ENCODE data around the gene LEMD1.

Gene LEMD1

DNA sequence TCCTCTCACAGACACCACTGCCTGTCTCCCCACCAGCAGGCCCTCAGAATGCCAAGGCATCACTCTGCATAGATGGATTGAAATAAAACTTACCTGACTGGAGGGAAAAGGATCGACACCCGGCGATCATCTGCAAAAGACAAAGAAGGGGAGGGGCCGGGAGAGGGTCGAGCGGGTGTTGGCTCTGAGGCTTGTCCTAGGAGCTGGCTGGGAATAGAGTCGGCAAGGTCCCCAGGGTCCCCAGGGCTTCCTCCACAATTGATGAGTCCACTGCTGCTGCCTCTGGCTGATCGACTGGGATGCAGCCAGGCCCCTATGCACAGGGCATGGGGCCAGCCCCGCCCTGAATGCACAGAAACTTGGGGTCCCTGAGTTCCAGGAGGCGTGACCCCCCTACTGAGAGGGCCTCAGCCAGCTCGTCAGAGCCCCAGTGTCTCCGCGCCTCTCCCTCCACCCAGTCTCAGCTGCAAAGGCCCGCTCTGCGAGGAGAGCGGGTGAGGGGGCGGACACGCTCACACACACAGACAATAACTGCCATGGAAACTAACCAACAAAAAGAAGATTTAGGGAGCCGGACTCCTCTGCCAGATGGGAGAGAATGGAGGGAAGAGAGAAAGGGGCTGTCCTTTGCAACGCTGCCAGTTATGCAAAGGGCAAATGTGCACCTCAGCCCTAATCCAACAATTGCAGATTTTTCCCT is 65.3 kb downstream of the LEMD1 start, which contains the start of gene KLHDC8A:
Gene KLHDC8A (minus strand): TSS at position 483 of the 700 bp plus-strand sequence. CDS start 13,318 bp downstream, outside the sequence.
- Histone ChIP-seq H3K27me3 (ENCODE audit: control insufficient read depth, insufficient read depth, low read length) (peaks cover 51% of the 10 kb centered on the region), H3K9ac (ENCODE audit: low read depth, low read length) (no peak within 1 kb of the TSS), H3K9me3 (replicated peaks; ENCODE audit: low read length) (no peaks in the 10 kb centered on the region), H3K36me3 (ENCODE audit: insufficient read depth, low read length) (no peaks in the 10 kb centered on the region), H3K4me1 (ENCODE audit: control insufficient read depth, insufficient read depth, low read length) (peaks cover 12% of the 10 kb centered on the region), H3K4me3 (ENCODE audit: low read length) (no peak within 1 kb of the TSS), H3K4me2 (ENCODE audit: low read length) (no peak within 1 kb of the TSS)

DNA sequence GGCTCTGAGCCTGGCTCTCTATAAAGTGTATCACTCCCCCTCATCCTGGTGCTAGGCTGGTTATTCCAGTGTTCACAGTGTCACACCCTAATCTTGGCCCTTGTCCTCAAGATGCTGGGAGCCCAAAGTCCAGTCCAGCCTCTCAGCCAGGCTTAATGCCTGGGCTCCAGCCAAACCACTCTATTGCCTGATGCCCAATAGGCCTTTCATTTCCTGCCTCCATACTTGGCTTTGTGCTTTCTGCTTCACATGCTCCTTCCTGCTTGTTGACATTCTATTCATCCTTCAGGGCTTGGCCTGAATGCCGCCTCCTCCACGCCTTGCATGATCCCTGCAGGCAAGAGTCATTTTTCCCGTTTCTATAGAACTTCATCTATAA is 66.8 kb downstream of the LEMD1 start:
- Histone ChIP-seq H3K4me3 (ENCODE audit: low read length) (no peak overlapping the region), H3K4me2 (ENCODE audit: low read length) (no peak overlapping the region), H3K9me3 (replicated peaks; ENCODE audit: low read length) (no peaks in the 10 kb centered on the region), H3K36me3 (ENCODE audit: insufficient read depth, low read length) (no peaks in the 10 kb centered on the region), H3K27me3 (ENCODE audit: control insufficient read depth, insufficient read depth, low read length) (peaks cover 50% of the 10 kb centered on the region), H3K9ac (ENCODE audit: low read depth, low read length) (no peak overlapping the region), H3K4me1 (ENCODE audit: control insufficient read depth, insufficient read depth, low read length) (peaks cover 9% of the 10 kb centered on the region)

DNA sequence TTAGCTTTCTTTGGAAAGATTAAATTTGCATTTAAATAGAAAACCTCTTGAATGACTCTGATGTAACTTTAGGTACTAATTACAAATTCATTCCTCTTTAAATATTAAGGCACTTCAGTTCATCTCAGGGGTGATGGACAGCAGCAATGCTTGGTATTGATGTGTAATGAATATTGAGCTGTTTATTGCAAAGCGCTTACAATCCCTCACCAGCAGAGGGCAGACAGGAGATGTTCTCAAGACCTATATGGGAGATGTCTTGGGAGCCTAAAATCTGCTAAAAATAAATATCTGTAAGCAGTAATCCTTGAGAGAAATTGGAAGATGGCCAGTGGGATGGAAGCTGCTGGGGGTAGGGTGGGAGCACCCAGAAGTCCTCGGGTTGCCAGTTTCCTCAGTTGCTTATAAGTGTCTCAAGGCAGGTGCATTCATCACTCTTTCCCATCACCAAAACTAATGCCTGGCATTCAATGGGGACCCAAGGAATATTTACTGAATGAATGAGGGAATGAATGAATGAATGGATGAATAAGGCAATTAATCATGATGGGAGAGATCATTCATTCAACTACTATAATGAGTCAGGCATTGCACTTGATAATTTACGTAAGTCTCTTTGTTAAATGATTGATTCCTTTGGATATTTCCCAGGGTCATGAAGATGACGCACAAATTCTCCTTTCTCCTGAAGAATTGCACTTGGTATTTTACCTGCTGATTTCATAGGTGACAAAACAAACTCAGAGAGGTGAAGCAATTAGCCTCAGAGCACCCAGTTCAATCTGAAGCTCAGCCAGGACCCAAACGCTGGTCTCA is 67.4 kb downstream of the LEMD1 start:
- Histone ChIP-seq H3K4me1 (ENCODE audit: control insufficient read depth, insufficient read depth, low read length) (peaks cover 7% of the 10 kb centered on the region), H3K4me2 (ENCODE audit: low read length) (no peak overlapping the region), H3K9ac (ENCODE audit: low read depth, low read length) (no peak overlapping the region), H3K4me3 (ENCODE audit: low read length) (no peak overlapping the region), H3K9me3 (replicated peaks; ENCODE audit: low read length) (no peaks in the 10 kb centered on the region), H3K27me3 (ENCODE audit: control insufficient read depth, insufficient read depth, low read length) (peaks cover 50% of the 10 kb centered on the region), H3K36me3 (ENCODE audit: insufficient read depth, low read length) (no peaks in the 10 kb centered on the region)

DNA sequence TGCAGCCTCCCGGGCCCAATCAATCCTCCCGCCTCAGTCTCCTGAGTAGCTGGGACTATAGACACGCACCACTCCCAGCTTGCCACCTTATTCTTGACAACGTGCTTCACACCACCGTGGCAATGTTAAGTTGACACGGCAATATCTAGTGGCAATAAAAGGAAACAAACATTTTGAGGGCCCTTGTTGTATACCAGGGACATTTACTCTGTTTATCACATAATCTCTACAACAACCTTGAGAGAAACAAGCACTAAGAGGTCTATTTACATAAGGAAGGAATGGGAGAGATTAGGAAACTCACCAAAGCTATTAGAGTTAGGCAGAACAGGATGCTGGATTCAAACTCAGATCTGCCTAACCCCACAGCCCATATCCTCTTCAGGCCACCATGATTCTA is 68.2 kb downstream of the LEMD1 start:
- H3K9ac ChIP-seq (ENCODE audit: low read depth, low read length): no peak overlapping the region
- H3K9me3 ChIP-seq (replicated peaks; ENCODE audit: low read length): no peaks in the 10 kb centered on the region
- H3K4me1 ChIP-seq (ENCODE audit: control insufficient read depth, insufficient read depth, low read length): peaks cover 7% of the 10 kb centered on the region
- no peak overlapping the region for H3K4me3 ChIP-seq (ENCODE audit: low read length)
- H3K36me3 ChIP-seq (ENCODE audit: insufficient read depth, low read length): no peaks in the 10 kb centered on the region
- H3K27me3 ChIP-seq (ENCODE audit: control insufficient read depth, insufficient read depth, low read length): peaks cover 55% of the 10 kb centered on the region
- no peak overlapping the region for H3K4me2 ChIP-seq (ENCODE audit: low read length)

GRCh38 chr1:205353191-205353590 is 68.7 kb downstream of the LEMD1 start:
- Histone ChIP-seq H3K4me2 (ENCODE audit: low read length) (no peak overlapping the region), H3K27me3 (ENCODE audit: control insufficient read depth, insufficient read depth, low read length) (peaks cover 56% of the 10 kb centered on the region), H3K4me3 (ENCODE audit: low read length) (no peak overlapping the region), H3K9ac (ENCODE audit: low read depth, low read length) (no peak overlapping the region), H3K9me3 (replicated peaks; ENCODE audit: low read length) (no peaks in the 10 kb centered on the region), H3K36me3 (ENCODE audit: insufficient read depth, low read length) (no peaks in the 10 kb centered on the region), H3K4me1 (ENCODE audit: control insufficient read depth, insufficient read depth, low read length) (peaks cover 7% of the 10 kb centered on the region)

GRCh38 chr1:205351984-205352713 is 69.7 kb downstream of the LEMD1 start:
- Histone ChIP-seq H3K9me3 (replicated peaks; ENCODE audit: low read length) (no peaks in the 10 kb centered on the region), H3K9ac (ENCODE audit: low read depth, low read length) (no peak overlapping the region), H3K27me3 (ENCODE audit: control insufficient read depth, insufficient read depth, low read length) (peaks cover 58% of the 10 kb centered on the region), H3K4me2 (ENCODE audit: low read length) (no peak overlapping the region), H3K4me3 (ENCODE audit: low read length) (no peak overlapping the region), H3K36me3 (ENCODE audit: insufficient read depth, low read length) (no peaks in the 10 kb centered on the region), H3K4me1 (ENCODE audit: control insufficient read depth, insufficient read depth, low read length) (peaks cover 7% of the 10 kb centered on the region)

GRCh38 chr1:205350691-205351141 is 71.1 kb downstream of the LEMD1 start:
- Histone ChIP-seq H3K9ac (ENCODE audit: low read depth, low read length) (no peak overlapping the region), H3K4me1 (ENCODE audit: control insufficient read depth, insufficient read depth, low read length) (no peaks in the 10 kb centered on the region), H3K36me3 (ENCODE audit: insufficient read depth, low read length) (no peaks in the 10 kb centered on the region), H3K4me2 (ENCODE audit: low read length) (no peak overlapping the region), H3K9me3 (replicated peaks; ENCODE audit: low read length) (no peaks in the 10 kb centered on the region), H3K4me3 (ENCODE audit: low read length) (no peak overlapping the region), H3K27me3 (ENCODE audit: control insufficient read depth, insufficient read depth, low read length) (peaks cover 62% of the 10 kb centered on the region)

DNA sequence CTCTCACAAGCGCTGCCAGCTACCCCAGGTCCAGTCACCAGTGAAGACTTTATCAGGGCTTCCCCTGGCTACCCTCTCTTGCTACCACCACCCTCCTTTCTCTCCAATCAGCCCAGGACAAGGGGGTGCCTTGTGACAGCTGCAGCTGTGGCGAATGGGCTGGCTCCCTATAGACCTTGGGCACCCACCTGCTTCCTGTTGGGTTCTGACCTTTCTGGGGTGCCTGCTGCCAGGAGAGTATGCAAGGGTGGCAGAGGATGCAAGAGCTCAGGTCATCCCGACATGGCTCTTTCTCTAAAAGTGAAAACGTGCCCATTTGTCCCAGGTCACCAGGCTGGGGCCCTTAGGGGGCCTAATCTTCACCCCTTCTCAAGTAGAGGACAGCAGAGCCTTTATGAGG is 71.7 kb downstream of the LEMD1 start:
- H3K4me2 ChIP-seq (ENCODE audit: low read length): no peak overlapping the region
- peaks cover 68% of the 10 kb centered on the region for H3K27me3 ChIP-seq (ENCODE audit: control insufficient read depth, insufficient read depth, low read length)
- H3K36me3 ChIP-seq (ENCODE audit: insufficient read depth, low read length): no peaks in the 10 kb centered on the region
- no peaks in the 10 kb centered on the region for H3K9me3 ChIP-seq (replicated peaks; ENCODE audit: low read length)
- no peak overlapping the region for H3K9ac ChIP-seq (ENCODE audit: low read depth, low read length)
- H3K4me3 ChIP-seq (ENCODE audit: low read length): no peak overlapping the region
- H3K4me1 ChIP-seq (ENCODE audit: control insufficient read depth, insufficient read depth, low read length): no peaks in the 10 kb centered on the region

GRCh38 chr1:205348554-205349487 is 73.0 kb downstream of the LEMD1 start:
- Histone ChIP-seq H3K27me3 (ENCODE audit: control insufficient read depth, insufficient read depth, low read length) (peaks cover 79% of the 10 kb centered on the region), H3K36me3 (ENCODE audit: insufficient read depth, low read length) (no peaks in the 10 kb centered on the region), H3K4me2 (ENCODE audit: low read length) (no peak overlapping the region)

DNA sequence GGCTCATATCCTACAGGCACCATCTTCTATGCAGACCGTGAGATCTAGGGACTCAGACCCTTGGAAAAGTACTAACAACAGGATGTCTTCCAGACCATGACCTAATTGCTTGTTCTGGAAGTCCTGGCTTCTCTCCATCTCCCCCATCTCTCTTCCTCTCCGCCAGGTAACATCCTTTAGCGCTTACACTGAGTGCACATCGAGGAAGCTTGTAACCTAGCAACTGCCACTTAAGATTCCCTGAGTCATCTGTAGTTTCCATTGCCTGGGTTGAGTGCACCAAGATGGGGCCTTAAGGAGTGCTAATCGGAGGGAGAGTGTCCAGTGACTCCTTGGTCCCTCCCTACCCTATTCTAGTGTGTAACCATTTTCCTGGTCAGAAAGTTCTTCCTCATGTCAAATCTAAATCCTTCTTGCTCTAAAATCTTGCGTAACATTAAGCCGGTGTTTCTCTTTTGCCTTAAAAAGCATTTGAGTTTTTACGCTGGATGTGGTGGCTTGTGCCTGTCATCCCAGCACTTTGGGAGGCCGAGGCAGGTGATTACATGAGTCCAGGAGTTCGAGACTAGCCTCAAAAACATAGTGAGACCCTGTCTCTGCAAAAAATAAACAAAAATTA is 74.8 kb downstream of the LEMD1 start:
- no peak overlapping the region for H3K4me2 ChIP-seq (ENCODE audit: low read length)
- no peaks in the 10 kb centered on the region for H3K36me3 ChIP-seq (ENCODE audit: insufficient read depth, low read length)
- no peaks in the 10 kb centered on the region for H3K9me3 ChIP-seq (replicated peaks; ENCODE audit: low read length)
- H3K27me3 ChIP-seq (ENCODE audit: control insufficient read depth, insufficient read depth, low read length): peaks cover 88% of the 10 kb centered on the region
- no peak overlapping the region for H3K9ac ChIP-seq (ENCODE audit: low read depth, low read length)
- peaks cover 12% of the 10 kb centered on the region for H3K4me1 ChIP-seq (ENCODE audit: control insufficient read depth, insufficient read depth, low read length)
- no peak overlapping the region for H3K4me3 ChIP-seq (ENCODE audit: low read length)

More at GRCh38 chr1:205348554-205349487, 73.0 kb downstream of the LEMD1 start:
- Histone ChIP-seq H3K9ac (ENCODE audit: low read depth, low read length) (no peak overlapping the region), H3K4me1 (ENCODE audit: control insufficient read depth, insufficient read depth, low read length) (peaks cover 7% of the 10 kb centered on the region), H3K4me3 (ENCODE audit: low read length) (no peak overlapping the region), H3K9me3 (replicated peaks; ENCODE audit: low read length) (no peaks in the 10 kb centered on the region)
